HG02642 (cell line): Measurements from ENCODE around the gene UFC1.
"Not testable (repeated sequence)": the region's sequence is repeated elsewhere in the genome, so short reads cannot be mapped to it uniquely, and the experiment has no call there.

Experiments
- ATAC-seq: cut with Tn5 transposase; IDR thresholded peaks from one replicate; pipeline ENCODE4 v1.9.1; 2021; ENCODE audit warnings: mild to moderate bottlenecking; ENCODE audit not compliant: unreplicated experiment, poor library complexity

UFC1 gene

DNA sequence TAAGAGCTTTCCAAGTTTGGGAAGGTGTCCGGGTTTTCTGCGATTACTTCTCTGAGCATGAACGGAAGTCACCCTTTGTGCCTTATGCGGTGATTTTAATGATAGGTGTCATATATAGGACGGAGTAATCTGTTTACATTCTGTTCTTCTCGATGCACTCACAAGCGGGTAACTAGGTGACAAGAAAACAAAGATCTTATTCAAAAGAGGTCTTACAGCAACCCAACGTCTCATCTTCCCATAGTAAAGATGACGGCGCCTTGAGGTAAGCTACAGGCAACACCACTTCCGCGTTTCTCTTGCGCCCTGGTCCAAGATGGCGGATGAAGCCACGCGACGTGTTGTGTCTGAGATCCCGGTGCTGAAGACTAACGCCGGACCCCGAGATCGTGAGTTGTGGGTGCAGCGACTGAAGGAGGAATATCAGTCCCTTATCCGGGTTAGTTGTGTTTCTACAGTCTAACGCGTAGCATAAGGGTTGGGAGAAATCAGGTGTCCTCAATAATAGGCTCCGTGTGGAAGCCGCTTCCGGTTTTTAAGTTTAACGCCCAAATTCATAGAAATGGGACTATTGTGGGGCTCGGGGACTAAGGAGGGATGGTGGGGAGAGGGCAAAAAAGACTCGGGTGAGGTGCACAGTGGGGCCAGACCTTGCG is at the start of gene UFC1:
Gene UFC1 (plus strand): TSS at position 297 of the 656 bp plus-strand sequence. CDS start 20 bp downstream, at position 317.
- peak; percentile 94 for ATAC-seq

DNA sequence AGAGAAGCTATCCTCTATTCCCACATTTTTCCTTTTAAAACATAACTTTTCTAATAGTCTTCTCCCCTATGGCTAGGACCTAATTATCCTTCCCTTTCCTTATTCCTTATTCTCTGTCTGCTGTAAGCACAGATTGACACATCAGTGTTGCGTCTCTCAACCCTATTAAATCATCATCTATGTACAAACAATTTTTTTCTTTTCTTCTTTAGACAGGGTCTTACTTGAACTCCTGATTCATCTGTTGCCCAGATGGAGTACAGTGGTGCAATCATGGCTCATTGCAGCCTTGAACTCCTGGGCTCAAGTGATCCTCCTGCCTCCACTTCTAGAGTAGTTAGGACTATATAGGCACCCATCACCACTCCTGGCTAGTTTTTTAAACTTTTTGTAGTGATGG is 47.3 kb upstream of the UFC1 start:
- no peak for ATAC-seq

DNA sequence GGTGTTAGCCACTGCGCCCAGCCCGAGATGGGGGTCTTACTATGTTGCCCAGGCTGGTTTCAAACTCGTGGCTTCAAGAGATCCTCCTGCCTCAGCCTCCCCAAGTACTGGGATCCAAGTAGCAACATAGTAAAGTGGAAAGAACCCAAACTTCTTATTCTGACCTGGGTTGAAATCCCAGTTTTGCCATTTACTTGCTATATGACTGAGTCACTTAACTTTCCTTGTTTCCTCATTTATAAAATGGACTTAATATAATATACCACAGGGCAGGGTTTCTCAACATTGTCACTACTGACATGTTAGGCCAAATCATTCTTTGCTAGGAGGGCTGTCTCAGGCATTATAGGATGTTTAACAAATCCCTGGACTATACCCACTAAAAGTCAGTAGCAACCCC is 42.7 kb upstream of the UFC1 start:
- ATAC-seq = no peak

DNA sequence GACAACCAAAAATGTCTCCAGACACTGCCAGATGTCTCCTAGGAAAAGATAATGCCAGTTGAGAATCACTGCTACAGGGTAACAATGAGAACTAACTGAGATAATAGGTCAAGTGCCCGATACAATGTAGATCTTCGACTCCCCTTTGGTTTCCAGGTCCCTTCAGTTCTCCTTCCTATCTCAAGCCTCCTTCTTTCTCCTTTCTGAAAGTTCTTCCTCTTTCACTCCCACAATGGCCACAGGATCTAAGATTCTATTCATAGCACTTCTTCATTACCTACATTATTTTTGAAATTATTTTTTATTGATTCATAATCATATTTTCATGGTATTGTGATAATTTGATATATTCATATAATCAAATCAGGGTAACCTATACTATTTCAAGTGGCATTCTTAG is 42.3 kb upstream of the UFC1 start:
- ATAC-seq = no peak

DNA sequence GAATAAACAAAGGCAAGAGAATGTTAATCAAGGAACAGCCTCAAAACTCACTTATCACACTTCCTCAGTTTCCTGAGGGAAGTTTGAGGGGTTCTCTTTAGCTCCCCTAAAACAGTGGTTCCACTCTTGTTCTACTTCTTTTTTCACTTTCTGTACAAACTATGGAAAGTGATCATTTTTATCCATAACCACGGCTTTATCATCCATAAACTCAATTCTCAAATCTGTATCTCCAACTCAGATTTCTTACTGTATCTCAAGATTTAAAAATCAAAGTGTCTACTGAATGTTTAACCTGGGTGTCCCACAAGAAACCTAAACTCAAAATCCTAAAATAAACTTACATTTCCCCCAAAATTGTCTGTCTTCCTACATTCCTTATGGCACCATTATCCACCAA is 39.9 kb upstream of the UFC1 start:
- no peak for ATAC-seq

DNA sequence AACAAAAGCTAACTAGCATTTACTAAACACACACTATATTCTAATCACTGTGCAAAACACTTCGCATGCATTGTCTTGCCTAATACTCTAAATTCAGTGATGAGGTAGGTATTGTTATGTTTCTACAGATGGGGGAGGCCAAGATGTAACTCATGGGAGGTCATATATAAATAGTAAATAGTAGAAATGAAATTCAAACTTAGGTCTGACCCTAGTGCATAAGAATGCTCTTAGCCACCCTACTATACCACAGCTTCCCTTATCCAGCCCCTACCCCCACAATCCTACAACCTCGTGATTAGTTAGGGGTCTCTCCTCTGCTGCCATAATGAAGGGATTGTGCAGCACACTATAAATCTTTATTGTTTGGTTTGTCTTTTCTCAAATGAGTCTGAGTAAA is 39.2 kb upstream of the UFC1 start:
- no peak for ATAC-seq

DNA sequence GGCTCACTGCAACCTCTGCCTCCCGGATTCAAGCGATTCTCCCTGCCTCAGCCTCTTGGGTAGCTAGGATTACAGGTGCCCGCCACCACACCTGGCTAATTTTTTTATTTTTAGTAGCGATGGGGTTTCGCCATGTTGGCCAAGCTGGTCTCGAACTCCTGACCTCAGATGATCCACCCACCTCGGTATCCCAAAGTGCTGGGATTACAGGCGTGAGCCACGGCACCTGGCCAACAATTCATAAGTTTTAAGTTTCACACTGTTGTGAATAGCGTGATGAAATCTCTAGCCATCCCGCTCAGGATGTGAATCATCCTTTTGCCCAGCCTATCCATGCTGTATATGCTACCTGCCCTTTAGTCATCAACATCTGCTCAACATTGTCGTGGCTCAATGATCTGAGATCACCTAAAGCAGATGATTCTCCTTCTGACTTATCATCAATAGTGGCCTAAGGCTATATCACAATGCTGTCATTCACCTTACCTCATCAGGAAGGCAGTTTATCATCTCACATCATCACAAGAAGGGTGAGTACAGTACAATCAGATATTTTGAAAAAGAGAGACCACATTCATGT is 38.6 kb upstream of the UFC1 start:
- no peak for ATAC-seq

DNA sequence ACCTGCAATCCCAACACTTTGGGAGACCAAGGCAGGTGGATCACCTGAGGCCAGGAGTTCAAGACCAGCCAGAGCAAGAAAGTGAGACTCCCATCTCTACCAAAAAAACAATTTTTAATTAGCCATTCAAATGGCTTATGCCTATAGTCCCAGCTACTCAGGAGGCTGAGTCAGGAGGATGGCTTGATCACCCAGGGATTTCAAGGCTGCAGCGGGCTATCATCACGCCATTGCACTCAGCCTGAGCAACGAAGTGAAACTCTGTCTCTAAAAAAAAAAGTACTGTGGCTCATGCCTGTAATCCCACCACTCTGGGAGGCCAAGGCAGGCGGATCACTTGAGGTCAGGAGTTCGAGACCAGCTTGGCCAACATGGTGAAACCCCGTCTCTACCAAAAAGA is 37.8 kb upstream of the UFC1 start:
- not testable (repeated sequence) for ATAC-seq

DNA sequence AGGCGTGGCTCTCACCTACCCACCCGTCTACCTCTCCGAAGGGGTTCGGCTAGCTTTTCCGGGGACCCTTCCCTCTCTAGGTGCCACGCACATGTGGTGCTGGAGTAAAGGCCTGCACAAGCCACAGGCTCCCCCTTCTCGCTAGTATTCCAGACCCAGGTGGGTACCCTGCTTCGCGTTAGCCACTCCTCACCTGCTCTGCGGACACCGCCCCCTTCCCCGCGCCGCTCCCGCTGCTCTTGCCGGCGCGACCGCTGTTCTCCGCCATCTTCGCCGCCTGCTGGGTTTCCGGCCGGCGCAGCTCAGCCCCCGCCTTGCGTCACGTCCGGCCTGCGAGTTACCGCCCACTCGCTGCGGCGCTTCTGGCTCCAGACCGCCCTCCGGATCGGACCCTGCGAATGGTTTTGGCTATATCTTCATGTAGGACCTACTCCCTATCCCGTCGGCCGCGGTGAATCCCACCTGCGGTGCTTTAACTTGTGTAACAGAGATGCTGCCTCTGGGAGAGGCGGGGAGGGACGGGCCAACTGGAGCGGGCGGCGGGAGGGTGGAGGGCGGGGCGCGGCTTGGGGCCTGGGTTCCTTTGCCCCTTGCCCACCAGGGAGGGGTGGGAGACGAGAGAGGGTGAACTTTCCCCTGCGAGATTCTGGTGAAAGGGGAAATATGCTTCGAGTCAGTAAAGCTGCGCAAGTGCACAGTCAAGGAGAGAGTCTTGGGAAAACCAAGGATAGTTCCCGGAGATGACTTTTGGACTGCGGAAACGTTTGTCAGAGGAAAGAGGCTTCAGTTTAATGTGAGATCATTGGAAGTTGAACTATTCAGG is 35.8 kb upstream of the UFC1 start, which contains the start of the genes NIT1 and PFDN2:
Gene NIT1 (plus strand): TSS at position 347 of the 823 bp plus-strand sequence. CDS start 72 bp downstream, at position 419.
Gene PFDN2 (minus strand): TSS at position 279 of the 823 bp plus-strand sequence. CDS start 11 bp downstream, at position 268.
- ATAC-seq = peak; percentile 88

DNA sequence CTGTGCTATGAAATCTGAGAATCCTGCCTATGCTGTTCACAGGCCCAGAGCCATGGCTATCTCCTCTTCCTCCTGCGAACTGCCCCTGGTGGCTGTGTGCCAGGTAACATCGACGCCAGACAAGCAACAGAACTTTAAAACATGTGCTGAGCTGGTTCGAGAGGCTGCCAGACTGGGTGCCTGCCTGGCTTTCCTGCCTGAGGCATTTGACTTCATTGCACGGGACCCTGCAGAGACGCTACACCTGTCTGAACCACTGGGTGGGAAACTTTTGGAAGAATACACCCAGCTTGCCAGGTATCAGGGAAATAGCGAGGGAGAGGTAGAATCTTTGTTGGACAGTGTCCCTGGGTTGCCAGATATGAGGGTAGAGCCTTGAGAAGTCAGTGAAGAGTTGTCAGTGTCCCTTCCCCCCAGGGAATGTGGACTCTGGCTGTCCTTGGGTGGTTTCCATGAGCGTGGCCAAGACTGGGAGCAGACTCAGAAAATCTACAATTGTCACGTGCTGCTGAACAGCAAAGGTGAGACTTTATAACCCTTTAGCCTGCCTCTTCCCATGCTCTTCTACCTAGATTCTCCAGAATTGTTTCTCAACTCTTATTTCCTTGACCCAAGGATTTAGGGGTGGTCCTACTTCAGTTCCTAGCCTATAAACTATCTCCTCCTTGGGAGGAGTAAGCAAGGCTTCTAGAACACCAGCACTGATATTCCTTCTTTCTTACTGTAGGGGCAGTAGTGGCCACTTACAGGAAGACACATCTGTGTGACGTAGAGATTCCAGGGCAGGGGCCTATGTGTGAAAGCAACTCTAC is 34.5 kb upstream of the UFC1 start:
- ATAC-seq = no peak

DNA sequence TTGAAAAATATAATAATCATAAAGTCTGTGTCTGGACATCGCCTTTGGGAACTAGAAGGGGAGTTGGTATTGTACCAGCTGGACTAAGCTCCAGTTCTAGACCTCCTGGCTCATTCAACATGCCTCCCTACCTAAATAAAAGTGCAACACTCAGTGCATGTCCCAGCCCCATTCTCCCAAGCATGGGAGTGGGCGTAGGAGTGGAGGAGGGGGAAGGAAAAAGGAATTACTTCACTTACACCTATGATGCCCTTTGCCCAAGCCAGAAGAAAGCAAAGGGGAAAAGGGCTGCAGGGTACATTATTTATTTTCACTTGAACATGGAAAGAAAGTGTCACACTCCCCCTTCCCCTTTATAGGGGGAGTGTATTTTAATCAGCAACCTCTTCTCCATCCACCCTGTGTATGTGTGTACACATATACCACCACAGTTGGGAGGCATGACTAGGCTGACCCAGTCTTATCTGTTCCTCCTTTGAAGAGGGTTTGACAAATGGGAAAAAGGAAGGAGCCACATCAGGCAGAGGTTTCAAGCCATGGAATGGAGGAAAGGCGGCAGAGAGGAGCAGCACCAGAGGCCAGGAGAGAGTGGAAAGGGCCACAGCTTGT is 32.6 kb upstream of the UFC1 start:
- no peak for ATAC-seq

DNA sequence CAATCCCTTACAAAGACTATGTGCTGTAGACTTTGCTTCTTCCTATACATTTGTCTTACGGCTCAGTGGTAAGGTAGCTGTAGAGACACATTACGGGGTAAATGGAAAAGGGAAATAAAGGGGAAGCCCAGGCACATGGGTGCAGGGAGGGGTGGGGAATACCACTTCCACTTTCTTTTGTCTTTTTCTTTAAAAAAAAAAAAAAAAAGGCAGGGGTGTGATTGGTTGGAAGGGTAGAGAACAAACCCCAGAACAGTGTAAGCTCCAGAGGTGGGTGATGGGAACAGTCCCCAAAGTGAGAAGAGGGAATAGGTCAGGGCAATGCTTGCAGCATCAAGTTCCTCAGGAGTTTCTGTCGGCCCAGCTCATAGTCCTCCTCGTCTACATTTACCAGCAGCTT is 31.9 kb upstream of the UFC1 start:
- no peak for ATAC-seq

DNA sequence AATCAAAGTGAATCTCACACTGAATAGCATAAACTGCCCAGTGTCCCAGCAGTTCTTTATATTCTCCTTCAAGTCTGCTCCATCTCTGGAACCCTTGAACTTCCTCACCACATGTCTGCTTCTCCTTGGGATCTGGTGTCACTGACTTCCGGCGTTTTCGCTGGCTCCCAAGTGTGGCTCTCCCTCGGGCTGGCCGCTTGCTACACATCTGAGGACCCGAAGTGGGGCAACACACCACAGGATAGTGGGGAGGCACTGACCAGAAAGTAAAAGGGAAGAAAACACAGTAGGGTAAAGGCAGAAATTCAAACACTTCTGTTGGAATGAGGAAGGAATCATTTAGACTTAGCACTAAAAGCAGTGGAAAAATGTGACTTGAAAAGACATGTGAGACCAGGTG is 30.8 kb upstream of the UFC1 start:
- no peak for ATAC-seq

DNA sequence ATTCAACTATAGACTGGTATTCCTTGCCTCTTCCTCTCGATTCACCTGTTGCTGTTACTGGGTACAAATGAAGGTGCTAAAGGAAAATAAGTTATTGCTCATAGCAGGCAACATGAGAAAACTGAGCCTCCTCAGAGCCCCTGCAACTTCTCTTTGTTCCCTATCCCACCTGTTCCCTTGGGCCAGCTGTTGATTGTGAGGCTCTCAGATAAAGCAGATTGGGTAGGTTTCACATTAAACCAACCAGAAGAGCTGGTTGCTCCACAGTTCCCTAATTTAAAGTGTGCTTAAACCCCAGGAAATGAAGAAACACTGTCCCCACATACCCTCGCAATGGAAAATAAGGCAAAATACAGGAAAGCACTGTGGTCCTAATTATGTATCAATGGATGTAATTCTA is 26.1 kb upstream of the UFC1 start:
- ATAC-seq = no peak

DNA sequence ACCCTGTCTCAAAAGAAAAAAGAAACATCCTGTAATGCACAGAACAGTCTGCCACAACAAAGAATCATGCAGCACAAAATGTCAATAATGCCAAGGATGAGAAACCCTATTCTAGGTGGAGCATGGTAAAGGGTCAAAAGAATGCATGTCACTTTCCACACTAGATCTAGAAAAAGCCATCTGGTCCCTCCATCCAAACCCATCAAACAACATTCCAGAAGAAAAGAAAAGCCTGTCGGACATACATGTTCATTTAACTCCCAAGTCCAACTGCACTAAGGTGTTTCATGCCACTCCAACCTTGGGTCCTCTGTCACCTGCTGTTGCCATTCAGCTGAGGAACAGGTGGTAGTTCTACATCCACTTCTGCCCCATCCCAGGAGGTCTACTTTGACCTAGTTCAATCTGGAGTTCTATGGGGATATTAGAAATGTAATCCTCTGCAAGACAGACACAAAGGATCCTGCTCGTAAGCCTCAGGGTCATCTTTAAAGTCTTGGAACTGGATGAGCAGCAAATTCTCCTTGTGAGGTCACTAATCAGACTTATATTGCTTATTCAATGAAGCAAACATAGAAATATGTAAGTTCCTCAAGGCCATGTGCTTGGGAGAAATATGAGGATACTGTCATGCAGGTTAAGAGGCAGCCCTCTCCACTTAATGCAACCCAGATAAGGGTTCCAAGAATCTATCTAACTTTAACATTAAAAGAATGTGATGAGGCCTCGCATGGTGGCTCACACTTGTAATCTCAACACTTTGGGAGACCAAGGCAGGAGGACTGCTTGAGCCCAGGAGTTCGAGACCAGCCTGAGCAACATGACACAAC is 25.0 kb upstream of the UFC1 start:
- no peak for ATAC-seq

DNA sequence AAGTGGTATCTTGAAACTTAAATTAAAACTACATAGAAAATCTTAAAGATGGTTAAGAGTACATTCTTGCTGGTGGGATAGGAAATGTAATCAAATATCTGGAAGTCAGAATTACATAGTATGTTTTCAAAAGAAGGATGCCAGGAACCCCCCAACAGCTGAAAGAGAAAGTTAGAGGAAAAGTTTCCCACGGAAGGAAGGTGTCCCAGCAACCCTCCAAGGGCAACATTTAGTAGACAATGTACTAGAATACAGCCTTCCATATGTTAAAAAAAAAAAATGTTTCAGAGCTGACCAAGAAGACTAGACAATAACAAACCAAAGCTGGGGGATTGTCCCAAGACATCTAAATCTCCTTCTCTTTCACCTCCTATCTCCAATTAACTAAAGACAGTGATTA is 23.5 kb upstream of the UFC1 start:
- no peak for ATAC-seq

DNA sequence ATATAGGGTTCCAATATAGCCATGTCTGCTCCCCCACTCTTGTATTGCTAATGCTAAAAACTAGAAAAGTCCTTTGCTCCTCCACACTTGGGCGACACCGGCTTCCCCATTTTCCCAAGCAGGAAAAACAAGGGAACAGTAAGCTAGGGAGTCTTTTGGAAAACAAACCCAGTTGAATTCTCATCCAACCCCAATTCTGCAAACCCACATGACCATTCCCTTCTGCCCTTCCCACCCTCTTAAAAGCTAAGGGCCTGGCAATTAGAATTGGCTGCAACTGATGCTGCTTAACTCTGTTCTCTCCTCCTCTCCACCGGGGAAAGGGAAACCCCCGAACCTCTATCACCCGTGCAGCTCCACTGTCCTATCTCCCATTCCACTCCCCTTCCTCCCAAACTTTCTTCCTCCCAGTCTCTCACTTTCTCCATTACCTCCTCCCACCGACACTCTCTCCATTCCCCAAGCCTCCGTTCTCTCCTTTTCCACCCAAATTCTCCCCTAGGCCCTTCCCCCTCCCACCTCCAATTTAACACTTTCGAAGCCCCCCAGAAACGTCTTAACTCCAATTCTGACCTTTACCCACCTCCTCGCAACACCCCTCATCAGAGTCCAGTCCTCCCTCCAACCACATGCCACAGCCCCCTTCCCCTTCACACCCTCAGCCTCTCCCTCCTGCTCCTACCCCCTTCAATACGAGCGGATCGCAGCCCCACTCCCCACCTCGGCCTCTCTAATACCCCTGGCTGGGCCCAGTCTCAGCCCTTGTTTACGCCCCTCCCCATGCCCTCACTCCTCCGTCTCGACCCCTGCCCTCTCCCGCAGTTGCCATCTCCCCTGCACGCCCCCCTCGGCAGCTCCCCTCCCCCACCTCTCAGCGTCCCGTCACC is 22.0 kb upstream of the UFC1 start:
- peak; percentile 2 for ATAC-seq
